LoVo (cell line): ENCODE results near the gene EXOC7.
A peak's percentile ranks its signal among the peaks of the same experiment; 100 is the strongest.
"Not testable (repeated sequence)": the region's sequence is repeated elsewhere in the genome, so short reads cannot be mapped to it uniquely, and the experiment has no call there.

Experiments used
- DNase-seq: peaks from one replicate; pipeline ENCODE4 v3.0.0-alpha.2; 2016; ENCODE audit warnings: low spot score

The EXOC7 gene

DNA sequence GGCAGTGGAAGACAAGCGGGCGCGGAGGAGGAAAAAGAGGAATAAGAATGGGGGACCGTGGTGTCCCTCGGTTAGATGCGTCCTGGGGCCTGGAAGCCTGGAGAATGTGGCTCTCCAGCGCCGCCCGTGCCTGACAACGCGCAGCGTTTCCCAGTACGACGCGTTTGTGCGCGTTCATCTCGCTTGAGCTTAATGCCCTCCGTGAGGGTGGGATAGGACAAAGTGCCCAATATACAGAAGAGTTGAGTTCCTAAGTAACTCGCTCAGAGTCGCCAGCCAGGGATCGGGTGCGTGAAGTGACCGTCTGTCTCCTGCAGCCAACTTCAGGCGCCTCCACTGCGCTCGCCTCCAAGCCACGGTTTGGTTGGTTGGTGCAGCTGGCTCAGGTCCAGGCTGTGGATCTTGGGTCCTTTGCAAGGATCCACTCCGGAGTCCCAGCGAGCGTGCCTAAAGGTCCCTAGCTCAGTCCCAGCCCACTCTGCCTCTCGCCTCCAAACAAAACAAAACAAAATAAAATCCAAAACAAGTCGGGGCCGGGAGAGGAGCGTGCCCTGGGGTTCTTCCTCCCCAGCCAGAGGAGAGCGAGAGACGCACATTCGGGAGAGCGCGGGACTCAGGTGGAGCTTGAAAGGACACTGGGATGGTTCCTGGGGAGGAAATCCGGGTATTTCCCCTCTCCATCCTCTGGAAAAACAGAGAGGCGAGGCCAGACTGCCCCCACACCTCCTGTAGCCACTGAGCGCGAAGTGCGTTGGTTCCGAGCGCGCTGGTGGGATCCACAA, 28.0 kb downstream of the EXOC7 start:
- DNase-seq: no peak

DNA sequence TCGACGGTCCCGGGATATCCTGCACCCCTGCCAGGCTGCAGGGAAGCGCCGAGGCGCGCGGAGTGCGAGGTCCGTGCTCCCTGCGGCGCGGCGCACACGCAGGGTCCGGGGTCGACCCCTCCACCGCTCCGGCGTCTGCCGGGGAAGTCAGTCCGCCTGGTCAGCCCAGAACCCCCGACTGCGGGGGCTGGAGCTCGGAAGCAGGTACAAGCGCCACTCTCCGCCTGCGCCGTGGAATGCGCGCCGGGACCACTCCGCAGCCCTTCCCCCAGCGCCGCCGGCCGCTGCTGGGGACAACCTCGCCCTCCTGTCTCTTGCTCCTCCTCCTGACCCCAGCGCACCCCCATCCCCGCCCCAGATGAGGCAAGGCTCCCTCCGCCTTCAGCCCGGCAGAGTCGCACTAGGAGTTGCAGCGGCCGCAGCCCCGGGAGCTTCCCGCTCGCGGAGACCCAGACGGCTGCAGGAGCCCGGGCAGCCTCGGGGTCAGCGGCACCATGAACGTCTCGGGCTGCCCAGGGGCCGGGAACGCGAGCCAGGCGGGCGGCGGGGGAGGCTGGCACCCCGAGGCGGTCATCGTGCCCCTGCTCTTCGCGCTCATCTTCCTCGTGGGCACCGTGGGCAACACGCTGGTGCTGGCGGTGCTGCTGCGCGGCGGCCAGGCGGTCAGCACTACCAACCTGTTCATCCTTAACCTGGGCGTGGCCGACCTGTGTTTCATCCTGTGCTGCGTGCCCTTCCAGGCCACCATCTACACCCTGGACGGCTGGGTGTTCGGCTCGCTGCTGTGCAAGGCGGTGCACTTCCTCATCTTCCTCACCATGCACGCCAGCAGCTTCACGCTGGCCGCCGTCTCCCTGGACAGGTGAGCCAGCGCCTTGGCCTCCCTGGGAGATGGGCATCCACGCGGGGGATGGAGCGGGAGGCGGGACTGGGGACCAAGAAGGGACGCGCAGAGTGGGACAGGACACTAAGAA, 28.9 kb downstream of the EXOC7 start, which contains the start of gene GALR2:
Gene GALR2, plus strand, starts transcription at position 392 of the 974 bp plus-strand sequence. Its CDS starts 103 bp downstream, at position 495.
- DNase-seq: no peak

DNA sequence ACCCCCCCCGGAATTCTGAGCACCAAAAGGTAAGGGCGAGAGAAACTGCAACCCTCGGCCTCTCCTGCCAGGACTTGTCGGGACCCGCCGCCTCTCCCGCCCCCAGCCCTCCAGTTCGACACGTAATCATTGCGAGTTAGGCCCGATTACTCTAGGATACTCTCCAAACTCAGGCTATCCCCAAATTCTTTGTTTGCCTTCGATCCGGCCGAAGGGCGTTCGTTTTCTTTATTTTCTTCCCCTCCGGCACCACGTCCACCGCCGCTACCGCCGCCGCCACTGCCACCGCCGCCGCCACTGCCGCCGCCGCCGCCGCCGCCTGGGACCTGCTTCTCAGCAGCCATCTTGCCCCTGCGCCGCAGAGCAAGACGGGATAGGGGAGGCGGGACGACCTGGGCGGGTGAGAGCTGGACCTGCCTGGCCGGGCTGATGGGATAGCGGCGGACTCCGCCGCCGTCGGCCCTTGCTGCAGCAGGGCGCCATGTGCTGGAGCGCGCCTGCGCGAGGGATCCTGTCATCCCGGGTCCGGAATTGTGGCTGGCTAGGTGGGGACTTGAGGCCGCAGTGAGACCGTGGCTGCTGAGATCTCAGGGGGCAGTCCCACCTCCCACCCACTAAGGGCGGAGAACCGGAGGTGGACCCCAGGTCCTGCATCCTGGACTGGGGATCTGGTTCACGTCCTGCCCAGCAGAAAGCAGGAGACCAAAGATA, 31.3 kb downstream of the EXOC7 start, which contains the start of gene SRP68:
Gene SRP68, minus strand, starts transcription at position 370 of the 711 bp plus-strand sequence. Its CDS starts 26 bp downstream, at position 344.
- DNase-seq: peak; percentile 94

- no peak for DNase-seq
Measured at GRCh38 chr17:76071531-76072147, 31.9 kb downstream of the EXOC7 start.

- no peak for DNase-seq
Measured at GRCh38 chr17:76065775-76066174, 37.8 kb downstream of the EXOC7 start.

DNA sequence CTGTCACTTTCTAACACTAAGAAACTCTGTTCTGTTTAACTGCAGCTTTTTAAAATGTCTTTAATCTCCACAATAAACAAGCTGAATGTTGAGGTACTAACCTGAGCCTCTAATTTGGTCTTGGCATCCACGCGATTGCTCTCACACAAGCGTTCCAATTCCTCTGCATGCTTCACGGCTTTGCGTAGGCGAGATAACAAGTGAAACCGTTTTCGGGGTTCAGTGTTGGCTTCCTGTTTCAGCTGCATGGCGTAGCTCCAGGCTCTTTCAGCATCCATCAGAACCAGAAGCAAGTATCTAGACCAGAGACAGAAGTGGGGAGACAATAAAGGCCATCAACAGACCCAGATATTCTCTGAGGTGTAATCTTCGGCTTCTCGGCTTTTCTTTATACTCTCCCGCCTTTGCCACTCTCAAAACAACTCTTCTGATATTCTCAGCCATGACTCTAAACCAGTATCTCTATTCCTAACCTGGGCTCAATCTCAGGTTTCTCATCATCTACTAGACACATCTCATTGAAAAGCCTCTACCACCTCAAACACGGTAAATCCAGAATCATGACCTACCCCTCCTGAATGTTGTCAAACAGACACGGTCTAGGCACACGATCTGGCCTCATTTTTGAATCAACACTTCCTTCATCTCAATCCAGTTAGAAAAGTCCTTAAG, 39.6 kb downstream of the EXOC7 start:
- no peak for DNase-seq

DNA sequence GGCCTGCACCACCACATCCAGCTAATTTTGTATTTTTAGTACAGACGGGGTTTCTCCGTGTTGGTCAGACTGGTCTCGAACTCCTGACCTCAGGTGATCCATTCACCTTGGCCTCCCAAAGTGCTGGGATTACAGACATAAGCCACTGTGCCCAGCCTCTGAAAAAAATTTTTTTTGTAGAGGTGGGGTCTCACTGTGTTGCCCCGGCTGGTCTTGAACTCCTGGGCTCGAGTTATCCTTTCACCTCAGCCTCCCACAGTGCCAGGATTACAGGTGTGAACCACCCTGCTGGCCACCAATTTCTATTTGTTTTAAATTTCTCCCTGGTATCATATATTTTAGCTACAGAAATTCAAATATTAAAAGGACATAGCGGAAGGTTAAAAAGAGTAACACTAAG, 45.3 kb downstream of the EXOC7 start:
- not testable (repeated sequence) for DNase-seq

- no peak for DNase-seq
Measured at GRCh38 chr17:76056882-76057281, 46.7 kb downstream of the EXOC7 start.

DNA sequence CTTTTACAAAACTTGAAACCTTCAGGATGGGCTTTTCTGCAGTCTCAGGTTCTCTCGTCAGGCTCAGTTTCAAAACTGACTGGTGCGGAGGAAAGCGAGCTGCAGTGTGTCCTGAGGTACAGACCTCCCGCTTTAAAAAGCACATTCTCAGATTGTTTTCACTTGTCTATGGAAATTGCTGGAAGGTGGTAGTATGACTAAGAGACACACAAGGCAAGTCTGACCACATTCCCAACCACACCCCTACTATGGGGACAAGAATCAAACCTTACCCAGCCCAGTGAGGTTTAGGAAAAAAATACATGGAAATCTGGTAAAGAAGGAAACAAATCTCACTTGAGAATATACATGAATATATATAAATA, 49.5 kb downstream of the EXOC7 start:
- DNase-seq: peak; percentile 71

DNA sequence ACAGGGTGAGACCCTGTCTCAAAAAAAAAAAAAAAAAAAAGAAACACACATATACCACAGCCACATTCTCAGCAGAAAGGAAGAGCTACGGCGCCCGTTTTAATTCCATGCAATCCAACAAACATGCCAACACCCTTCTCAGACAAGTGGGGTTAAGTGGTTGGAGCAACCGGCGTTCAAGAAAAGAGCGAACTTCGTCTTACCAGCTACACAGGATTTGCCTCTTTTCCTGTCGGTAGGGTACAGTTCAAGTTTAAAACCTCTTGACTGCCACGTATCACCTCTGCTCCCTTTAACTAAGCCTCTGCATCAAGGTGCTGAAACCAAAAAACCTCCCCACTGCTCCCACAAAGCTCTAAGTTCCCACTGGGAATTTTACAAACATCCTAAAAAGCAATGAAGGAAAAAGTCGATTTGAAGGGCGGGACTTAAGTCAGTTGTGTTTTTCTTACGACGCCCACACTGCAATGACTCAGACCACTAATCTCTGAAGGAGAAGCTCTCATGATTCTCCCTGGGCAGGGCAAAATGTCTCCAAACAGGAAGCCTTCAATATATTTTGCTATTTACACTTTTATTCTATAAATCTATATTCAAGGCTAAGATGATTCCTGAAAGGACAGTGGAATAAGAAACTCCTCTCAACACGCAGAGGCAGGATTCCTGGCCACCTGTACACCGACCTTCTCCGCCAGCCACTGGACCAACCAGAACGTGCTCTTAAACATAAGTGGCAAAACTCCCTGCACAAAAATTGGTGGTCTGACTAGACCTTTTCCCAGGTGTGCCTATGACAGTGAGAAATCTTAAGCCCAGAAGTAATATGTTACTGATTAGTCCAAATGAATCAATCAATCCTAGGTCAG, 50.1 kb downstream of the EXOC7 start:
- DNase-seq: peak; percentile 55

DNA sequence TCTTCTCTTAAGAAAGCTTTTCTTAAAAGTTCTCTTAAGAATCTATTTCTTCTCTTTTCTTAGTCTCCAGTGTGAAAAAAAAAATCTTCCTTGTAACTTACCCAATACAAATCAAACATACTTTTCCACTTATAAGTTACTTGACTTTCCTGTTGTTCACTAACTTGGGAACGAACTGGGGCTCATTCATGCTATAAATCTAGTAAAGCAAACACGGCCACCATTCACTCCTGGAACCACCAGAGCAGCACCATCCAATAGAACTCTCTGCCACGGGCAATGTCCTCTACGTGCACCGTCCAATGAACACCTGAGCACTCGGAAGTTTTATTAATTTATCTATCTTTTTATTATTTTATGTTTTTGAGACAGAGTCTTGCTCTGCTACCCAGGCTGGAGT, 52.0 kb downstream of the EXOC7 start:
- DNase-seq: no peak

DNA sequence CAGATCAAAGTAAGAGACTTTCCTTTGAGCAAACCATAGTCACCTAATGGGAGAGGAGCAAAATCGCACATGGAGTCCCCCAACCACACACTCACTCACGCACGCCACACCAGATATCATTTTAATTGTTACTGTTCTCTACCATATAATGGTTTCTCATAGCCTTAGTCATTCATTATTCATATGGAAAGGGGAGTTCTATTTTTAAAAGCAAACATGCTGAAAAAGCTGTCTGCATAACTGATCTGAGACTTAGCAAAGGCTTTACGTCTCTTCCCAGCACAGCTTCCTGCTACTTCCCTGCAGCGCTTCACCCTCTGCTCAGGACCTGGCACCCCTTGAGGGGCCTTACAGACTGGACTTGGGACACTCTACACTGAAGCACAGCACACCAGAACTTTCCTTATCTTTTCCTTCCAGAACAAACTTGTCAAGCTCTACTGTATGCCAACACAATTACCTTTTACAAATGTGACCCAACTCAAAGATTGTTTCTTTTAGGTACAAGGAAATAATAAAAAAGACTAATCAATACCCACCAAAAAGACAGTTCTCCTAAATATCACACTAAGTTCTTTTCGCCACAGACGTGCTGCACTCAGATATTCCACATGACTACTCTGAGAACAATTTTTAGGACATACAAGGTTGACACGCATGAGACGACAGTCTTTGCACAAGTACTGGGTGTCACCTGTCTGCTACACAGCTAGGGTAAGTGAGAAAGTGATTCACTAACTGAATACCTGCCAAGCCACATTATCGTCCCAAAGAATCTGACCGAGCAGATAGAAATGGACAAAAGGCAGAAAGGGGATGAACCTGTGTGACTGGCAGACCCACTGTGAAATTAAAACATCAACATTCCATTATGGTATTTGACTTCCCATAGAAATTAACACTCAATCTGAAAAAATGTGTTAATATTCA, 52.8 kb downstream of the EXOC7 start:
- DNase-seq: no peak

DNA sequence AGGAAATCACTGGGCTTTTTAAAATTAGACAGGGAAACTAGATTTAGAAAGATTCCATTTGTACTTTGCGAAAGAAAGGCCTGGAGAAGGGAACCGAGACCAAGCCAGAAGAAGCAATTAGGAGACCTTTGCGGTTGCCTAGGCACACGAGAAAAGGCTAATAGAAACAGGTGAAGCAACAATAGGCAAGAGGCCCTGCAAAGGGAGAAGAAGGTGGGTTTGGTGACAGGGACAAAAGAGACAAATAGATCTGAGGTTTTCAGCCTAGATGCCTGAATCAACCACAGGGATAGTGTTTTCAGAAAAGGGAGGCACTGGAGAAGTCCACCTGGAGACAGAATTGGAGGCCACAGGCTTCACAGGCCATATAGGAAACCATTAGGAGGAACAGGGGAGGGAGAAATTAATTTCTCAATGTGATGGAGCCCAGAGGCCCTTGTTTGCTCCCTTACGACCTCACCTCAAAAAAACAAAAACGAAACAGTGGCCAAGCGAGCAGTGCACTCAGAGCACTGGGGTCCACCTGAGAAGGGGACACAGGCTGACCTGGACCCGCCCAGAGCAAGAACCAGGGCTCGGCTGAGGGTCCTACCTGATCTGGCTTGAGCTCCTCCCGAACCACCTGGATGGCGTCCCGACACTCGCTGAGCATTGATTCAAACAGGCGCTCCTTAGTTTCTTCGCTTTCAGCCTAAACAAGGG, 53.6 kb downstream of the EXOC7 start:
- no peak for DNase-seq

DNA sequence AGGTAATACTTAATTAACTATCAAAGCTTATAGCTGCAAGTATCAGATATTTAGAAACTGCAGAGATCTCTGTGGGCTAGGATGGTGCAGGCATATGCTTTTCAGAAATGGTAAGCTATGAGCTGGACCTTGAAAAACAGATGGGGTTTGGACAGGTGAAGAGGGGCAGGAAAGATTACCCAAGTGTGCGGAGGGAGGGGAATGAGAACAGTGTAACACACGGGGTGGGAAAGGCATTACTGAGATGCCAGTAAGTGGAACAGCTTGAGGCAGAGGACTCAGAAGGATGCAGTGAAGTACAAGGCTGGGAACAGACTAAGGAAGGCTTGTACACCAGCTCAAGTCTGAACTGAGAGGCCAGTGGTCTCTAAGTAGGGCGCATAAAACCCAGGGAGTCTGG, 54.3 kb downstream of the EXOC7 start:
- DNase-seq: no peak

DNA sequence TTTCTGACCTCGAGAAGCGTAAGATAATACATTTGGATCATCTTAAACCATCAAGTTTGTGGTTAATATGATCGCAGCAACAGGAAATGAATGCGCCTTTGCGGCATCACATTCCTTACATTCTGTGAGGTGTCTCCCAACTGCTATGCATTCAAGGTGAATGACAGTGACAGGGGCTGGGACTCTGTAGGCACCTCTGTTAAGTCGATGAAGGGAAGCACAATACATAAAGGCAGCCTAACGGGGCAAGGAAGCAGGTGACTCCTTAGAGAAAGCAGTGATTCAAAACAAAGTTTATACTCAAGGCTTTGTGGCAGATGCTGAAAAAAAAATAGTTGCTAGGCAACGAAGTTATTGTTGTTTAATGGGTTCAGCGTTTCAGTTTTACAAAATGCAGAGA, 54.9 kb downstream of the EXOC7 start:
- no peak for DNase-seq

DNA sequence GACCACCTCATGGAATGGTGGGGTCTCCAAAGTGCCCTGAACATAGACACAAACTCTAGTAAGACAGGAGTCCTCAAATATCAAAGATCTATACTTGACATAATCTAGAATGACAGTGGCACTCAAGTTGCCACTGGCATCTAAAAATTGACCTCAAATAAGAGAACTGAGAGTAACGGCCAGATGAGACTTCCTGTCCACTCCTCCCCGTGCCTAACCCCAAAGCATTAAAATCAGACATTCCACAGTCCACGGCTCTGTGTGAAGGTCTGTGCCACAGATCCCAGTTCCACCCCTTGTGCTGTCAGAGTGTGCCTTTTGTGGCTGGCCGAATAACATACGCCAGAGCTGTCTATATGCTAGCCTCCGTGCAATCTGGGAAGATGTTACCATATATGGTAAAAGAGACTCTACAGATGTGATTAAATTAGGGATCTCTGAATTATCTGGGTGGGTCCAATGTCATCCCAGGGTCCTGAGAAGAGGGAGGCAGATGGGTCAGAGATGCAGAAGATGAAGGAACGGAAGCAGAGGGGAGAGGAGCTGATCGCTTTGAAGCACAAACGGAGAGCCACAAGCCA, 55.5 kb downstream of the EXOC7 start:
- DNase-seq: no peak

DNA sequence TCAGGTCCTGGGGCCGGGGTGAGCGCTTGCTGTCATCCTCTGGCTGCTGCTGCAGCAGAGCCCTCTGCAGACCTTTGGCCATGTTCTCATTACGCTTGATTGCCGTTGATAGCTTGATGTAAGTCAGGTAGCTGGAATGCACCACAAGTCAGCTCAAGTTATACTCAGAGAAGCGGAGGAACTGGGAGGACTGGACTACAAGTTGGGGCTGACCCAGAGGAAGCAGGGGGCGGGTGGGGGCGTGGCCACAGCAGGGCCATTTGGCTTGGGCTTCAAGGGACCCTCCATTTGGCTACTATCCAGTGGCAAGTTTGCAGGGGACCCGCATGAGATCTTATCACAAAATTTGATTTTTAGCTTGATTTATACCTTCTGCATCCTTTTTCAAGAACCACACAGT, 57.5 kb downstream of the EXOC7 start:
- no peak for DNase-seq

- DNase-seq: not testable (repeated sequence)
Measured at GRCh38 chr17:76044475-76045007, 59.0 kb downstream of the EXOC7 start.
